Measurements from ENCODE around the gene GLIPR1L2.

The GLIPR1L2 gene

GRCh38 chr12:75479963-75480461, 89.1 kb downstream of the GLIPR1L2 start:
- no peak for DNase-seq

GRCh38 chr12:75480469-75480949, 89.6 kb downstream of the GLIPR1L2 start, which contains the start of gene GLIPR1:
GLIPR1 (plus strand) TSS chr12:75480755; CDS start chr12:75480881, 126 bp downstream.
- DNase-seq = no peak

DNA sequence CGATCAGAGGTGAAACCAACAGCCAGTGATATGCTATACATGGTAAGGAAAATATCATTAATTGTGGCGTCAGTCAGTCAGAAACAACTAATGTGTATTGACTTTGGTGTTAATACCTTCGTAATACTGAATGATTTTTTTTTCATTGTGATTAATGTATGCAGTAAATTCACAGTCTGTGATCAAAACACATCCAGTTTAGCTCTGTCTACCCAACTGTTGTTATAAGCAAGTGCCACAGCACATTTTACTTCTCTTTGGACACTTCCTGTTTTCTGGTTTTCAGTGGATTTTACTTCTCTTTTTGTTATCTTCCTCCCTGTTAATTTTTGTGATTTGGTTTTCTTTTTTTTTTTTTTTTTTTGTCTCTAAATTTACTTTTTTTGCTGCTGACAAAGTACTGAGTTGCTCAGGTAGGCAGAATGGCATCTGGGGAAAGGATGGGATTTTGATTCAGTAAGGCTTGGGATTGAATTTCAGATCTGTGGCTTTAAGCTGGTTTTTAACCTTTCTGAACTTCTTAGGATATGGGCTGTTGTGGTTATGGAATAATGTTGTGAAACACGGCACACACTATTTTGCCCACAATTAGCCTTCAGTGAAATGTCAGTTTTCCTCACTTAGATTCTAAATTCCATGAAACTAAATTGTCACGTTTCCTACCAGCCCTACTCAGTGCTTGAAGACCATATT, 90.3 kb downstream of the GLIPR1L2 start:
- no peak for DNase-seq

DNA sequence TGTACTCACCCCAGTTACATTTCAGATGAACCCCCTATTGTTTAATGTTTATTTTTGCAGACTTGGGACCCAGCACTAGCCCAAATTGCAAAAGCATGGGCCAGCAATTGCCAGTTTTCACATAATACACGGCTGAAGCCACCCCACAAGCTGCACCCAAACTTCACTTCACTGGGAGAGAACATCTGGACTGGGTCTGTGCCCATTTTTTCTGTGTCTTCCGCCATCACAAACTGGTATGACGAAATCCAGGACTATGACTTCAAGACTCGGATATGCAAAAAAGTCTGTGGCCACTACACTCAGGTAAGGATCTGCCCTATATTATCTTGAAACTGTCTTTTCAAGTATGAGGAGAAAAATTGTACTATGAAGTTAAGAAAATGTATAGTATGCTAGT, 90.9 kb downstream of the GLIPR1L2 start:
- DNase-seq = no peak
